ENCODE results near the gene ARHGEF26.

ARHGEF26 gene

DNA sequence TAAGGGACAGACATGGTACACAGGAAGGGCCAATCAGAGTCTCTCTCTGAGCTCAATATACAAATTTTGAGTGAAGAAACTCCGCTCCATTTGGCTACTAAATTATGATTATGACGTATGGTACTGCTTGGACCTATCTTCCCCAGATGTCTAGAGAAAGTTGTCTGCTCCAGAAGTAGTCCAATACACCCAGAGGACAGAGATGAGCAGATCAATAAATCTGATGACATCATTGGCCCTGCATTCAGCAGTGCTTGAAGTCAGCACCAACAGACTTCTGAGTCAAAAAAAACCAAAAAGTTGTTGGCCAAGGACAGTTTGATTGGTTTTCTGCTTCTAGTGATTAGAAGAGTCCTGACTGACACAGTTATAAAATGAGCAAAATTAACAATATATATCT is 19.9 kb upstream of the ARHGEF26 start:
- Mint-ChIP-seq H3K4me1 (no peaks in the 10 kb centered on the region), H3K27ac (no peak overlapping the region), H3K36me3 (no peaks in the 10 kb centered on the region), H3K27me3 (peaks cover 2% of the 10 kb centered on the region), H3K4me3 (no peak overlapping the region), H3K9me3 (no peaks in the 10 kb centered on the region)
- no peak for DNase-seq (ENCODE audit: low spot score in 2 of 2)
- no peak for ATAC-seq (ENCODE audit: low read depth)

DNA sequence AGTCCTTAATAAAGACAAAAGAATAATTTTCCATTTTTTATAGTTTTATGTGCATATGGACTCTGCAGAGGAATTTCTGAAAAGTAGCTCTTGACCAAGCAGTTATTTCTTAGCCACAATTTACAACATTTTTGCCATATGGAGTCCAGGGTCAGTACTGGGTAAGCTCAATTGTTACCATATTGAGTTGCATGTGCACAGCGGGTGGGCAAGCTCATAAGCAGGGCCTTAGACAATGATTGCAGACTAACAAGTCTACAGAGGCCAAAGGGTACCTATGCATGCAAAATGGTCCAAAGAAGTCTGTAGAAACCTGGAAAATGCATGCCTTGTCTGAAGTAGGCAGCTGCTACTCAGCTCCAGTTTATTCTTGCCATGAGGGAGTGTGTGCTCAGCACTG is 19.0 kb upstream of the ARHGEF26 start:
- no peaks in the 10 kb centered on the region for H3K36me3 Mint-ChIP-seq
- peaks cover 4% of the 10 kb centered on the region for H3K27me3 Mint-ChIP-seq
- DNase-seq (ENCODE audit: low spot score in 2 of 2) (no peak), ATAC-seq (ENCODE audit: low read depth) (no peak)
- no peaks in the 10 kb centered on the region for H3K4me1 Mint-ChIP-seq
- no peaks in the 10 kb centered on the region for H3K9me3 Mint-ChIP-seq
- H3K27ac Mint-ChIP-seq = no peak overlapping the region
- no peak overlapping the region for H3K4me3 Mint-ChIP-seq

DNA sequence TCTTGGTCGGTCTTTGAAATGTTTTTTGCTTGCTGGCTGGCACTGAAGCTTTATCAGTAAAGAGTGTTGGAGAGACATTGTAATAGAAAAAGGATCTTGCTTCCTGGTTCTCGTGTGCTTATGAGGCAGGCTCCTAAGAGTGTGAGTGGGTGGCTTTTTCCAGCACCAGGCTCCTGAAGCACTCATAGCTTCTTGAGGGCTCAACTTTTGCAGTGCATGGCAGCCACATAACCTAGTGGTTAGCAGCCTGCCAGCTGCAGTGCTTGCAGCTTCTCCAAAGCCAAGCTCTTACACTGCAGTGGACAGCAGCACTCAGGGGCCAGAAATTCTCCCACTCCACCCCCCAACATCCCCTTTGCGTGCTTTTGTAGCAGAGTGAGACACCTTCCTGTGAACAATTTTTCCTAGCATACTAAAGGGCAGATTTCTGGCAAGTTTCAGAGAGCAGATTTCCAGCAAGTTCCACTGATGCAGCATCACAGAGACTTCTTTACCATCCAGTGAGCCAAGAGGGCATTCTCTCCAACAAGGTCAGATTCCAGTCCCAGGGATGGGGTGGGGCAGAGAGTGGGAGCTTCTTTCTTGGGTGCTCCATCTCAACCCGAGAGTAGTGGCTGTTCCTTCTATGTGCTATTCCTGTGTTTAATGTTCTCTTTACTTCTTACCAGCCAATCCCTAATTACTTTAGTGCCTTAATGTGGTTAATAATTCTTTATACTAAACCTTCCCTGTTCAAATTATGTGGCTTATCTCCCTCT is 15.8 kb upstream of the ARHGEF26 start:
- no peak overlapping the region for H3K27ac Mint-ChIP-seq
- H3K4me1 Mint-ChIP-seq = no peaks in the 10 kb centered on the region
- H3K27me3 Mint-ChIP-seq = peaks cover 4% of the 10 kb centered on the region
- no peak for DNase-seq (ENCODE audit: low spot score in 2 of 2)
- H3K9me3 Mint-ChIP-seq = no peaks in the 10 kb centered on the region
- no peaks in the 10 kb centered on the region for H3K36me3 Mint-ChIP-seq
- no peak overlapping the region for H3K4me3 Mint-ChIP-seq
- no peak for ATAC-seq (ENCODE audit: low read depth)

DNA sequence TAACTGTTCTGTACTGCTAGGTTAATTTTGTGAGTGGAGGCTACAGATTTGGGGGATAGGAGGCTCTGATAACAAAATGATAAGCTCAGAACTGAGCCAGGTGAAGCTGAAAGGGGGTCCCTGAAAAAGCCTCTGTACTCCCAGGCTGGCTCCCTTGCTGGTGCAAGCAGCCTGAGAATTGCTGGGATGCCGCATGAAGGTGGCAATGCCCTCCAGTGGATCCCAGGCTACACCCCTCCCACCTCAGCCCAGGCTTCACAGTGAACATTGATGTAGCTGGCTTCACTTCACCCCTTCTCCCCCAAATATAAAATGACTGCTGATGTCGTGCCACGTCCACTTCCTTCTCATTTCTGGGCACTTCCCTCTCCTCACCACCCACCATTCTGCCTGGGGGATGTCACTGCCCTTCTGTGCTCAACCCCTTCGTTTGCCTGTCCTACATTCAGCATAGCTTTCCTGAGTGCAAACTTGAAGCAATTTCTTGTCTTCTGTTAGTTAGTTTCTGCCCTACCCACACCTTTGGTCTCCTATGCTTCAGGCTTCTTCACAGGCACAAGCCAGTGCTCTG is 9.7 kb upstream of the ARHGEF26 start:
- Mint-ChIP-seq H3K27ac (no peak overlapping the region), H3K9me3 (no peaks in the 10 kb centered on the region), H3K36me3 (no peaks in the 10 kb centered on the region), H3K4me1 (no peaks in the 10 kb centered on the region), H3K27me3 (peaks cover 8% of the 10 kb centered on the region), H3K4me3 (no peak overlapping the region)
- DNase-seq (ENCODE audit: low spot score in 2 of 2) = no peak
- no peak for ATAC-seq (ENCODE audit: low read depth)

DNA sequence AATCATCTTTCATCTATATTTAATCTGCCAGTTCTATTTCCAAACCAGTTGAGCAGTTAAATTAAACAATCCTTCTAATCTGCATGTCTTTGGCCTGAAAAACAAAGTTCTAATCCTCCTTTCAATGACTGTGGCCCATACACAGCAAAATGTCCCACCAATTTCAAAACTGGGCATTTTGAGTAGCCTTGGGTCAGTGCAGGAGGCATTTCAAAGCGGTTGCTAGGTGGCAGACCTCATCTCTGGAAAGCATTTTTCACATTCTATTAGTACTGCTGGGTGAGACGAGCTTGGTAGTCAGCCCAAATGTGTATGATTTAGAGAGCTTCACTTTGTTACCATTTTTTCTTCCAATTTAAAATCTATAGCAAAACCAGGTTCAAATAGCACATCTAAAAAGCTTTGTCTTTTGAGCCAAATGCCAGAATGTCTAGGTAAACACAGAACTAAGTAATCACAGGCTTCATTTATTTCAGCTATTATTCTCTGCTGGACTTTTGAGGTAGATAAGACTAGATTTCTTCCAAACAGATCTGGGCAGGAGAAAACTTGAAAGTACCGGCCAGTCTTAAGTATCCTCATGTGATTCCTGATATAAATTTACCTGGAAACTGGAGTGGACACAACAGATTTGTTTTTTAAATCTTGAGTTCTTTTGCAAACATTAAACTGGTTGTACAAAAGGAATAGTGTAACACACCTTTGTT is 8.9 kb upstream of the ARHGEF26 start:
- no peak overlapping the region for H3K4me3 Mint-ChIP-seq
- no peak overlapping the region for H3K27ac Mint-ChIP-seq
- H3K4me1 Mint-ChIP-seq = no peaks in the 10 kb centered on the region
- no peaks in the 10 kb centered on the region for H3K9me3 Mint-ChIP-seq
- DNase-seq (ENCODE audit: low spot score in 2 of 2) (no peak), ATAC-seq (ENCODE audit: low read depth) (no peak)
- H3K27me3 Mint-ChIP-seq = peaks cover 8% of the 10 kb centered on the region
- H3K36me3 Mint-ChIP-seq = no peaks in the 10 kb centered on the region

DNA sequence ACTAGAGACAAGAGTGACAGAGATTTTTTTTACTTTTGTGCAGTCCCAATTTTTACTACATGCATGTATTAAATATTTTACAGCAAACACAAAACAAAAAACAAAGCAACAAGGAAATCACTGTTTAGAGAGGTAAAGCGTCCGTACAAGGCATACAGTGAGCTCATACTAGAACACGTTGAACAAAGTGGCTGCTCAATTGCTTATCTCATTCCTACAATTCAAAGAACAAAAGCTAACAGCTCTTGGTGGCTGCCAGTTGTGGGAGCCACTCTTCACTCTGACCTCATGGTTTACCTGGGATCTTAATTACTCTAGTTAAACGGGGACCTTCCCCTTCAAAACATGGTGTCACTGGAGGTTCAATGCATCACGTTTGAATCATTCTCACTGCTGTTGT is 7.6 kb upstream of the ARHGEF26 start:
- Mint-ChIP-seq H3K4me3 (no peak overlapping the region), H3K4me1 (no peaks in the 10 kb centered on the region), H3K9me3 (no peaks in the 10 kb centered on the region), H3K27ac (no peak overlapping the region), H3K27me3 (peaks cover 13% of the 10 kb centered on the region), H3K36me3 (no peaks in the 10 kb centered on the region)
- DNase-seq (ENCODE audit: low spot score in 2 of 2) = no peak
- no peak for ATAC-seq (ENCODE audit: low read depth)

DNA sequence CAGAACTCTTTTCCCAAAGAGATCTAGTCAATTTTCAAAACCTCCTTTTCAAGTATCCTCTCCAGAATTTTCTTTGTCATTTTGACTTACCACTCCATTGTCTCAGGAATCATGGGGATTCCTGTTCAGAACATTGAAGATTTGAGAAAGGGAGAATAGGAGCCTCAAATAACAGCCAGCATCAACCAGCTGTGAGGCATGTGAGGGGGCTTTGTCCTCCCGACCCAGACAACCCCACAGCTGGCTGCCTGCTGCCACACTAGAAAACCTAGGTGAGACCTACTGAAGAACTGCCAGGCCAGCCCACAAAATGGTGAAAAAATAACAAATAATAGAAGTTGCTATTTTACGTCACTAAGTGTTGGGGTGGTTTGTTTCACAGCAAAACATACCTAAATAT is 5.9 kb upstream of the ARHGEF26 start:
- Mint-ChIP-seq H3K9me3 (peaks cover 1% of the 10 kb centered on the region), H3K4me1 (peaks cover under 1% of the 10 kb centered on the region), H3K27me3 (peaks cover 16% of the 10 kb centered on the region), H3K36me3 (no peaks in the 10 kb centered on the region), H3K27ac (no peak overlapping the region), H3K4me3 (no peak overlapping the region)
- DNase-seq (ENCODE audit: low spot score in 2 of 2) = no peak
- ATAC-seq (ENCODE audit: low read depth) = no peak

DNA sequence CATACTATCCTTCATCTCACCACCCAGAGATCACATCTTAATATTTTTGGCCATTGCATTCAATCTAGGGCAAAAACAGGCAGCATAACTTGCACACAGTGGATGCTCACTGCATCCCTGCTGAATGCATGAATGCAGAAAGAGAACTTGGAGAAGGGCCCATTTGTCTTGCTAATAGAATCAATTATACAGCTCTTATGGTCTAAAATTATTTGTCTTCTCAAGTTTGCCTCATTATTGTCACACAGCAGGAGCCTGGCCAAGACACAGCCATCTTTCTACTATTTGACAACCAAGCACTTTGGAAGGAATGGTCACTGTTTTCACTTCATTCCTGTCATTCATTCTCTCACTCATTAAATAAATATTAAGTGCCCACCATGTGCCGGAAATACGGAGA is 1.2 kb upstream of the ARHGEF26 start:
- H3K36me3 Mint-ChIP-seq = no peaks in the 10 kb centered on the region
- no peak for DNase-seq (ENCODE audit: low spot score in 2 of 2)
- peaks cover 2% of the 10 kb centered on the region for H3K9me3 Mint-ChIP-seq
- H3K4me3 Mint-ChIP-seq = no peak overlapping the region
- H3K27ac Mint-ChIP-seq = no peak overlapping the region
- ATAC-seq (ENCODE audit: low read depth) = no peak
- H3K4me1 Mint-ChIP-seq = peaks cover 13% of the 10 kb centered on the region
- H3K27me3 Mint-ChIP-seq = peaks cover 25% of the 10 kb centered on the region

DNA sequence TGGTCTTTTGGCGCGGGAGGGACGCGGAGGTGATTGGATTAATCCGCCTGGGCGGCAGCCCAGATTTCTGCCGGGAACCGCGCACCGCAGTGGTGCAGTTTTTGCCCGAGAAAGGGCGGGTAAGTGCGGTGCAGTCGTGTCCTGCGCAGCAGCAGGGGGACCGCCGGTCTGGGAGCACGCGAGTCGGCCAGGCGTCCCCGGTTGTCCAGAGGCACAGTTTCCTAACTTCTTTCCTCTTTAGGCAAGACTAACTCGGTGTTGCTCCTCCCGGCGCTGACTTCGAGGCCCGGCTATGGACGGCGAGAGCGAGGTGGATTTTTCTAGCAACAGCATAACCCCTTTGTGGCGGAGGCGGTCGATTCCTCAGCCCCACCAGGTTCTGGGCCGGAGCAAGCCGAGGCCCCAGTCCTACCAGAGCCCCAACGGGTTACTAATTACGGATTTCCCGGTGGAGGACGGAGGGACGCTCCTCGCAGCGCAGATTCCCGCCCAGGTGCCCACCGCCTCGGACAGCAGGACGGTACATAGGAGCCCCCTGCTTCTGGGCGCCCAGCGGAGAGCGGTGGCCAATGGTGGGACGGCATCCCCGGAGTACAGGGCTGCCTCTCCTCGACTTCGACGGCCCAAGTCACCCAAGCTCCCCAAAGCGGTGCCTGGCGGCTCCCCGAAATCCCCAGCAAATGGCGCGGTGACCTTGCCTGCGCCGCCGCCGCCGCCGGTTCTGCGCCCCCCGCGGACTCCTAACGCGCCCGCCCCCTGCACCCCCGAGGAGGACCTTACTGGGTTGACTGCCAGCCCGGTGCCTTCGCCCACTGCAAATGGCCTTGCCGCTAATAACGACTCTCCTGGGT is 736 bp downstream of the ARHGEF26 start:
- H3K4me1 Mint-ChIP-seq = peaks cover 13% of the 10 kb centered on the region
- peaks cover 27% of the 10 kb centered on the region for H3K27me3 Mint-ChIP-seq
- H3K4me3 Mint-ChIP-seq = peak overlapping the region; percentile 62
- DNase-seq (ENCODE audit: low spot score in 2 of 2) = peak in 1 of 2 donors; percentile 22
- ATAC-seq (ENCODE audit: low read depth) = peak; percentile 39
- H3K36me3 Mint-ChIP-seq = no peaks in the 10 kb centered on the region
- no peak overlapping the region for H3K27ac Mint-ChIP-seq
- H3K9me3 Mint-ChIP-seq = peaks cover 2% of the 10 kb centered on the region

DNA sequence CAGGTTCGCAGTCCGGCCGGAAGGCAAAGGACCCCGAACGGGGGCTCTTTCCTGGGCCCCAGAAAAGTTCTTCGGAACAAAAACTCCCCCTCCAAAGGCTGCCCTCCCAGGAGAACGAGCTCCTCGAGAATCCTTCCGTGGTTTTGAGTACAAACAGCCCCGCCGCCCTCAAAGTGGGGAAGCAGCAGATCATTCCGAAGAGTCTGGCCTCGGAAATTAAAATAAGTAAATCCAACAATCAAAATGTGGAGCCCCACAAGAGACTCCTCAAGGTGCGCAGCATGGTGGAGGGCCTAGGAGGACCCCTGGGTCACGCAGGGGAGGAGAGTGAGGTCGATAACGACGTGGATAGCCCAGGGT is 1.3 kb downstream of the ARHGEF26 start:
- DNase-seq (ENCODE audit: low spot score in 2 of 2) = no peak
- peaks cover 13% of the 10 kb centered on the region for H3K4me1 Mint-ChIP-seq
- no peak for ATAC-seq (ENCODE audit: low read depth)
- peaks cover 23% of the 10 kb centered on the region for H3K27me3 Mint-ChIP-seq
- peaks cover 2% of the 10 kb centered on the region for H3K9me3 Mint-ChIP-seq
- H3K36me3 Mint-ChIP-seq = no peaks in the 10 kb centered on the region
- H3K27ac Mint-ChIP-seq = no peak overlapping the region
- H3K4me3 Mint-ChIP-seq = peak overlapping the region; percentile 2

DNA sequence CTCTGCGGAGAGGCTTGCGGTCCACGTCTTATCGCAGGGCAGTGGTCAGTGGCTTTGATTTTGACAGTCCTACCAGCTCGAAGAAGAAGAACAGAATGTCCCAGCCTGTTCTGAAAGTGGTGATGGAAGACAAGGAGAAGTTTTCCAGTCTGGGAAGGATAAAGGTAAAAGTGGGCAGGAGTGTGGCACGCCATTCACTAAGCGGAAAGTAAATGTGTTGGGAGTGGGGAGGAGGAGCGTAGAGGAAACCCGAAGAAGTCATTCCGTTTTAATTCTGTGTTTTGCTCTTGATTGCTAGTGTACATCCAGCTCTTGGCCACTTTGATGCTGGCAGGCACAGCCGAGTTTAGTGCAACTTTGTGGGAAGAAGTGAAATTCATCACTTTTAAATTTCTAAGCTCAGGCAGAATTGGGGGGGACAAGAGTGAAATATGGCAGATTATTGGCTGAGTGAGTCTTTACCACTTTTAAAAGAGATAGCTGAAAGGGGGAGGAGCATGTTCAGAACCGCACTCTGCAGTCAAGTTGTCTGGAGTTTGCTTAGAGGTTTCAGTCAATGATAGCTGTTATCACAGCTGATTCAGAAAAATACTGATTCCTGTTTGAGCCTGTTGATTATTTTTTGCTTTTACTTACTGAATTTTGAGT is 1.8 kb downstream of the ARHGEF26 start:
- Mint-ChIP-seq H3K27ac (no peak overlapping the region), H3K4me1 (peaks cover 13% of the 10 kb centered on the region), H3K27me3 (peaks cover 21% of the 10 kb centered on the region), H3K36me3 (no peaks in the 10 kb centered on the region), H3K9me3 (peaks cover 2% of the 10 kb centered on the region), H3K4me3 (peak overlapping the region; percentile 2)
- DNase-seq (ENCODE audit: low spot score in 2 of 2) = no peak
- ATAC-seq (ENCODE audit: low read depth) = no peak

DNA sequence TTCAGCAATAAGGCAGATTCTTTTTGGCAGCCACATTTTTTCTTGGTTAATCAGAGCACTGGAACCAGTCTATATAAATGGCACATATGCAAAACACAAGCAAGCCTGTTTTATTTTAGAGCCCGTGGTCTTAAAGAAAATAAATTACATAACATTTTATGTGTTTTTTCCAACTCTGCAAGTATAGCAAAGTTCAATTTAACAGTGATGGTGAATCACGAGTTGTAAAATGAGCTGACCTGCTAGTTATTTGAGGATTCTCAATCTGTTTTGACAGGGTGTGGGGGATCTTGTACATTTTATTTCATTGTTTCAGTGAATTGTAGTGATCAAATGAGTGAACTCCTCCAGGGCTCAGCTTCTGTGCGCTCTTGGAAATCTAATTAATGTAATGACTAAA is 2.7 kb downstream of the ARHGEF26 start:
- Mint-ChIP-seq H3K4me1 (peaks cover 13% of the 10 kb centered on the region), H3K9me3 (peaks cover 2% of the 10 kb centered on the region), H3K27me3 (peaks cover 22% of the 10 kb centered on the region), H3K27ac (no peak overlapping the region), H3K36me3 (no peaks in the 10 kb centered on the region), H3K4me3 (no peak overlapping the region)
- ATAC-seq (ENCODE audit: low read depth) (no peak), DNase-seq (ENCODE audit: low spot score in 2 of 2) (no peak)

DNA sequence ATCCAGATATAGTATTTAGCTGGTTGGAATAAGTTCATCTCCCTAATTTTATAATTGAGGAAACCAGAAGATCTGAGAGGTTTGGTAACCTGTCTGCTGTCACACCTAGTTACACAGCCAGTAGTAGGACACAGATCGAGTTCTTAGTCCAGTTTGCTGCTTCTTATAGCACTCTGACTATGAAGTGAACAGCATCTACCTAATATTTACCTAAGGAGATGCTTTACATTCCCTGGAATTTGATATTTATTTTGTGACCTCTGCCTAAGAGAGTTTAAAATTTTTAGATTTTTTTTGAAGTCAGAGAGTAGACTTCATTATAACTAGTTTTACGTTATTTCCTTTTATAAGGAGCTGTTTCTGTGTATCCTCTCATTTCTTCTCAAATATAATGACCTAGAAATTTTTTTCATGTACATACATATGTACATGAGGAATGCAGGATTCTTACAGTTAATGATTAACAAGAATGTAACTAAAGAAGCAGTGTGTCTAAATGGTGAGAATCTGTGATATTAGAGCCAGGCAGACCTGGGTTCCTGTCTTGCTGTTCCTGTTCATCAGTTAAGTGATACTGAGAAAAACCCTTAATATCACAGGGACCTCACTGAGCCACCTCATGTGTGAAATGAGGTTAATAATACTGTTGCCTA is 4.3 kb downstream of the ARHGEF26 start:
- Mint-ChIP-seq H3K9me3 (peaks cover 1% of the 10 kb centered on the region), H3K4me1 (peaks cover 11% of the 10 kb centered on the region), H3K4me3 (no peak overlapping the region), H3K36me3 (no peaks in the 10 kb centered on the region), H3K27me3 (peaks cover 17% of the 10 kb centered on the region), H3K27ac (no peak overlapping the region)
- DNase-seq (ENCODE audit: low spot score in 2 of 2) (no peak), ATAC-seq (ENCODE audit: low read depth) (no peak)

Data from memory B cell (primary cell).